Ammon's horn (tissue), 1 donor: Measurements from ENCODE around the gene SRRM5.
"Not testable (repeated sequence)": the region's sequence is repeated elsewhere in the genome, so short reads cannot be mapped to it uniquely, and the experiment has no call there.

Source experiments
- DNase-seq: peaks from one replicate; pipeline ENCODE4 v3.0.0-alpha.2; 2016; ENCODE audit warnings: low spot score

Gene SRRM5, protein sequence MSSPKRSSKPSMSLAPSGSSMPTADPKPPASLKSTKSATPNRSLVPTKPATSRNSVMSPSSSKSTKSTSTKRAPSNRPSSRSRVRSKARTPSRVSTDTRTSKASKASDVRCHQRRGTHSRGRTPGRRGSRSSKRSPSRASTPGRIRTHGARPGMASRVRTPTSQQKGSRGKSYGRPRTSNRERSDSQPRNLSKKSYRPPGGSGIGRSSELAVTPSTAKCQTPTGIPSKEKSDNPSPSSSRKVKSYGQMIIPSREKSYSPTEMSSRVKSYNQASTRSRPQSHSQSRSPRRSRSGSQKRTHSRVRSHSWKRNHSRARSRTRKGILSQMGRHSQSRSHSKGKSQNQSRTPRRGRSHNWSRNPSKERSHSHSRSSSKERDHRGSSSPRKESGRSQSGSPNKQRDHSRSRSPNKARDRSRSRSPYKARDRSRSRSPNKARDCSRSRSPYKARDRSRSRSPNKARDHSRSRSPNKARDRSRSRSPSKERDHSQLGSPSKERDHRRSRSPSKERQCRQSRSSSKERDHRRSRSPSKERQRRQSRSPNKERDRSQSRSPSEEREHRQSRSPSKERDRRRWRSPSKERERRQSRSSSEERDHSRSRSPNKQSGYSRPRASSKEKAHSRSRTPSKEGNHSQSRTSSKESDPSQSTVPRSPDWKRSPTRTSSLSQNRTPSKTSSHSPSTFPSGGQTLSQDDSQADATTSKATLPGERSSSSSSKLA

DNA sequence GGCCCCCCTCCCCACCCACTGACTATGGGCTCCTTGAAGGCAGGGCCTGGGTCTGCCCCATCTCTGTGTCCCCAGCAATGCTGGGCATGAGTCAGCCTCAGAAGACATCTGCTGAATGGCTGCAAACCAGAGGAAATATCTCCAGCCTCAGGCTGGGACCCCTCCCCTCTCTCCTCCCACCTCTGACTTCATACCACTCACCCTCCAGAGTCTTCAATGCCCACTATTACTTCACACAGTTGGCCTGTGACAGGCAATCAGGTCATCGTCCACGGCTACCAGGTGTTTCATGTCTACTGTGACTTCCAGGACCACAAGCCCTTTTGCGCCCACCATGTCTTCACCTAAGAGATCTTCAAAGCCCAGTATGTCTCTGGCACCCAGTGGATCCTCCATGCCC lies at the start of gene SRRM5:
Gene SRRM5 (plus strand): TSS at position 301 of the 400 bp plus-strand sequence. CDS start 34 bp downstream, at position 335.
- no peak for DNase-seq

DNA sequence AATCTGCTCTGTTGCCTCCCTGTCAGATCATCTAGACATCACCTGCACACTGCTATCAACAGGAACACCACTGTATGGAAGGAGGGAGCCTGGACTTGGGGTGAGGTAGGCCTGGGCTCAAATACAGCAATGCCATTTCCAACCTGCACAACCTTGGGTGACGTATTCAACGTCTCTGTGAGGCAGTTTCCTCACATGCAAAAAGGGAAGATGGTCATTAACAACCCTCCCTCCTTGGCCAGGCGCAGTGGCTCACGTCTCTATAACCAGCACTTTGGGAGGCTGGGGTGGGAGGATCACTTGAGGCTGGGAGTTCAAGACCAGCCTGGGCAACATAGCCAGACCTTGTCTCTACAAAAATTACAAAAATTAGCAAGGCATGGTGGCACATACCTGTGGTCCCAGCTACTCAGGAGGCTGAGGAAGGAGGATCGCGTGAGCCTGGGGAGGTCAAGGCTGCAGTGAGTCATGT lies 49.6 kb upstream of the SRRM5 start:
- DNase-seq, result no peak

- peak; percentile 90 for DNase-seq
Measured at GRCh38 chr19:43562698-43563241, 49.1 kb upstream of the SRRM5 start.

GRCh38 chr19:43563816-43564457 lies 48.0 kb upstream of the SRRM5 start:
- no peak for DNase-seq

- peak; percentile 45 for DNase-seq
Measured at GRCh38 chr19:43564800-43565199, 47.1 kb upstream of the SRRM5 start.

GRCh38 chr19:43569657-43570056 lies 42.2 kb upstream of the SRRM5 start:
- DNase-seq, result no peak

DNA sequence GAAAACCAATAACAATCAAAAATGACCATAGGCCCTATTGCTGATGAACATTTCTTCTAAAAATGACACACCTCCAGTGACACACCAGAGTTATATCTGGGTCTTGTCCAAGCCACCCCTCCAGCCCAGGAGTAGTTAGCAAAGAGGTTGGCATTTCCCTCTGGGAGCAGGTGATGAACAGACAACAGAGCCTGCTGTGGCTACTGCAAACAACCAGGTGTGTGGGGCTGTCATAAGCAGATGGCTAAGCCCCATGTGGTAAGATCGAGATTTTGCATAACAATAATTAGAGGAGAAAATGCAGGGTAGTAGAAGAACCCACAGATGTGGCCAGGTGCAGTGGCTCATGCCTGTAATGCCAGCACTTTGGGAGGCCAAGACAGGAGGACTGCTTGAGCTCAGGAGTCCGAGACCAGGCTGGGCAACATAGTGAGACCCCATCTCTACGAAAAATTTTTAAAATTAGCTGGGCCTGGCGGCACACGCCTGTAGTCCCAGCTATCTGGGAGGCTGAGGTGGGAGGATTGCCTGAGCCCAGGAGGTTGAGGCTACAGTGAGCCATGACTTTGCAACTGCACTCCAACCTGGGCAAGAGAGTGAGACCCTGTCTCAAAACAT lies 41.6 kb upstream of the SRRM5 start:
- no peak for DNase-seq

DNA sequence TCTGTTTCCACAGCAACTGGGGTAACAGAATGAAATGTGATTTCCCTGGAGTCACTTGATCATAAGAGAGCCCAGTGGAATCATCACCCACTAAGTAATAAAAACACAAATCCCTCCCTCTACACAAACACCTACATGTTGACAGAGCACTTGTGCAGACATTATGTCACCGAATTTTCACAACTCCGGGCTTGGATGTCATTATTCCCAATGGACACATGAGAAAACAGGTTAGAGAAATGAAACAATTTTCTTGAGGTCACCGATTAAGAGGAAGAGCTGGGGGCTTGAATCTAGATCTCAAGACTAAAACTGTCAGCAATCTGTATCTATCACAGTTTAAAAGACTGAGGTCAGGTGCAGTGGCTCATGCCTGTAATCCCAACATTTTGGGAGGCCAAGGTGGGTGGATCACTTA lies 39.7 kb upstream of the SRRM5 start:
- no peak for DNase-seq

- DNase-seq, result no peak
Measured at GRCh38 chr19:43574424-43575155, 37.3 kb upstream of the SRRM5 start.

DNA sequence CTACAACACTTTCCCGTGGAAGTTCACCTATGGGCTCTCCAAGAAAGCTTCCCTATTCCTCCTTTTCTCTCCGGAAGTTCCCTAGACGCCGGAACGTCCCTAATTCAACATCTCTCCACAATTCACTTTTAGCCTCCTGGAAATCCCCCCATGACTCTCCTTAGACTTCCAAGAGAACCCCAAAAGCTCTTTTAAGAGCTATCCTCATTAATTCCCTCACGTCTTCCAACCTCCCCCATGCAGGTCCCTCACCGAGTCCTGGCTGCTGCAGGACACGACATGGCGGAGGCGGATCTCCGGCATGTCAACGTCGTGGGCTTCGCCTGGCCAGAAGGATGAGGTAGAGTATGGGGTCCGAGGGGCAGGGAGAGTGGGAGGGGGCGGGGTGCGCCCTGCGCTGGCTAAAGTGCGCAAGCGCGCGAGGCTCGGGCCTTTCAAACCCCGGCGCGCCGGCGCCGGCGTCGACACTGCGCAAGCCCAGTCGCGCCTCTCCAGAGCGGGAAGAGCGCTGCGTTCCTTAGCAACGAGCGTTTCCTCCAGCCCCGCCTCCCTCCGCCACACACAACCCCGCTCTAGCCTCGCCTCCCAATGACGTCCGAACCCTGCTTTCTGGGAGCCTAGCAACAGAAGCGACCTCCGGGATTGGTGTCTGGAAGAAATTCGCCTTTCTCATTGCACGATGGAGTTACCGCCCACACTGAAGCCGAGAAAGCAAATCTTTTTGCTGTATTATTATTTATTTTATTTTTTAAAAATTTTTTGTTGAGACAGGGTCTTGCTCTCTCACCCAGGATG lies 36.5 kb upstream of the SRRM5 start, which contains the start of the genes PINLYP and XRCC1:
Gene PINLYP (plus strand): TSS at position 646 of the 795 bp plus-strand sequence. CDS start 1,391 bp downstream, outside the sequence.
Gene XRCC1 (minus strand): TSS at position 372 of the 795 bp plus-strand sequence. CDS start 69 bp downstream, at position 303.
- DNase-seq, result peak; percentile 100

GRCh38 chr19:43575955-43576878 lies 35.7 kb upstream of the SRRM5 start:
- DNase-seq, result no peak

GRCh38 chr19:43578787-43579186 lies 33.1 kb upstream of the SRRM5 start:
- no peak for DNase-seq

DNA sequence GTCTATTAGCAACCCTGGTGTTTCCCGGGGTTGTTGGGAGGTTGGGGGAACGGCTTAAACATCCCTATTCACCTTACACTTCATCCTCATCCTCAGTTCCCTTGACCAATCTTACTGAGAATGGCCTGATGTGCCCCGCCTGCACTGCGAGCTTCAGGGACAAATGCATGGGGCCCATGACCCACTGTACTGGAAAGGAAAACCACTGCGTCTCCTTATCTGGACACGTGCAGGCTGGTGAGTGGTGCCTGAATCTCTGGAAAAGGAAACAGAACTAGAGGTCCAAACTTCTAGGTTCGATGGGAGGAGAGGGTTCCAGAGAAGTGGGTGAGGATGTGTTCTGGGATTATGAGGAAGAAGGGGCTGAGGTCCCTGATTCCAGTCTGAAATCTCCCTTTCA lies 30.4 kb upstream of the SRRM5 start:
- DNase-seq, result no peak

GRCh38 chr19:43582495-43582894 lies 29.4 kb upstream of the SRRM5 start:
- no peak for DNase-seq

DNA sequence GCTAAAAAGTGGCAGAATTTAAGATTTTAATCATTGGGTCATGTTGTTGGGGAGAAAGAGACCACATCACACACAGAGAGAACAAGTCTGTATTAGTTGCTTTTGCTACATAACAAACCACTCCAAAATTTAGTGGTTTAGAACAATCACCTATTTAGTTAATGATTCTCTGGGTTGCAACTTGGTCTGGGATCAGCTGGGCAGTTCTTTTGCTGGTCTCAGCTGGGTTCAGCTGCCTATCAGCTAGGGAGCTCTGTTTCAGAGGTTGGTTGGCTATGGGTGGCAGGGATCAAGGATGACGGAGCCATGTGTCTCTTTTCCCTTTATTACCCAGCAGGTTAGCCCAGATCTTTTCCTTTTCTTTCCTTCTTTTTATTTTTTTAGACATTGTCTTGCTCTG lies 27.4 kb upstream of the SRRM5 start:
- DNase-seq, result no peak

GRCh38 chr19:43586346-43586745 lies 25.5 kb upstream of the SRRM5 start:
- no peak for DNase-seq

DNA sequence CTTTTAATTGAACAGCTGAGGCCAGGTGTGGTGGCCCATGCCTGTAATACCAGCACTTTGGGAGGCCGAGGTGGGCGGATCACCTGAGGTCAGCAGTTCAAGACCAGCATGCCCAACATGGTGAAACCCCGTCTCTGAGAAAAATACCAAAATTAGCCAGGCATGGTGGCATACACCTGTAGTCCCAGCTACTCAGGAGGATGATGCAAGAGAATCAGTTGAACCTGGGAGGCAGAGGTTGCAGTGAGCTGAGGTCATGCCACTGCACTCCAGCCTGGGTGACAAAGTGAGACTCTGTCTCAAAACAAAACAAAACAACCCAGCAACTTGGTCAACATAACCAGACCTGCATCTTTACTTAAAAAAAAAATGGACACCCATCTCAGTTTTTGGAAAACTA lies 24.9 kb upstream of the SRRM5 start:
- not testable (repeated sequence) for DNase-seq

DNA sequence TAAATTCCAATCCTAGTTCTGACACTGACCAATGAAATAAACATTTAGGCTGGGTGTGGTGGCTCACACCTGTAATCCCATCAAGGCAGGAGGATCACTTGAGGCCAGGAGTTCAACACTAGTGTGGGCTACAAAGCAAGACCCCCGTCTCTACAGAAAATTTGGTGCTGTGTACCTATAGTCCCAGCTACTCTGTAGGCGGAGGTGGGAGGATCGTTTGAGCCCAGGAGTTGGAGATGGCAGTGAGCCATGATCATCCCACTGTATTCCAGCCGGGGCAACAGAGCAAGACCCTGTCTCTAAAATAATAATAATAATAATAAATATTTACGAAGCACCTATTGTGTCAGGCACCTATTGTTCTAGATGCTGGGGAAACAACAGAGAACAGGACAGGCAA lies 22.6 kb upstream of the SRRM5 start:
- no peak for DNase-seq

DNA sequence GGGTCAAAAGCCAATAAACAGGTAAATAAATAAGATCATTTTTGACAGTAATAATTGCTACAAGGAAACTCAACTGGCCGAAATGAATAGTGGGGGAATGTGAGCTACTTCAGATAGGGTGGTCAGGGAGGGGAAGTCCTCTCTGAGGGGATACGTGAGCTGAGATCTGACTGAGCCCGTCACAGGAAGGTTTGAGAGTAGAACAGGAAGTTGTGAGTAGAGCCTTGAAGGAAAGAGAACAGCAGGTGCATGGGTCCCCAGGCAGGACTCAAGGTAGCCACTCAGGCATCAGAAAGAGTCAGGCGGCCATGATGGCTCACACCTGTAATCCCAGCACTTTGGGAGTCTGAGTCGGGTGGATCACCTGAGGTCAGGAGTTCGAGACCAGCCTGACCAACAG lies 22.2 kb upstream of the SRRM5 start:
- DNase-seq, result no peak
